Thoracic aorta (tissue), 2 donors: ENCODE measurements around the gene TTC39C. TPM values are rescaled to one million over a fixed set of nuclear protein-coding genes. Genes with fewer than 3 reads are reported as not detected.

Source experiments
- ATAC-seq: fragments of 150-250 bp; one replicate; pipeline ENCODE4 v1.8.0; 2017; ENCODE audit warnings: low read depth; ENCODE audit not compliant: insufficient number of reproducible peaks, low FRiP score
- DNase-seq: peaks from one replicate; pipeline ENCODE4 v3.0.0-alpha.2; 2020; ENCODE audit warnings: low spot score
- H3K27ac ChIP-seq, 2 donors: fragments of 200-600 bp; sonication (generic); 1 replicate in 1 of 2; 2 replicates in 1 of 2; pipeline ENCODE4 v1.5.1; 2016; ENCODE audit warnings: mild to moderate bottlenecking in 2 of 2, moderate library complexity in 2 of 2
- H3K27me3 ChIP-seq: fragments of 200-600 bp; sonication (generic); replicated peaks from 2 replicates; pipeline ENCODE4 v1.6.0; 2016; ENCODE audit warnings: mild to moderate bottlenecking; ENCODE audit not compliant: insufficient read depth
- H3K36me3 ChIP-seq: fragments of 200-600 bp; sonication (generic); one replicate; pipeline ENCODE4 v1.5.1; 2016
- H3K4me1 ChIP-seq, 2 donors: fragments of 200-600 bp; sonication (generic); 1 replicate in 1 of 2; 2 replicates in 1 of 2; pipeline versions ENCODE4 v1.5.1 to v1.6.0; 2016; ENCODE audit warnings: low read depth in 2 of 2, mild to moderate bottlenecking in 1 of 2; ENCODE audit not compliant: control insufficient read depth in 1 of 2
- H3K4me3 ChIP-seq: fragments of 200-600 bp; sonication (generic); 2 replicates; pipeline ENCODE4 v1.5.1; 2016; ENCODE audit warnings: mild to moderate bottlenecking
- H3K9me3 ChIP-seq: fragments of 200-600 bp; sonication (generic); 2 replicates; pipeline ENCODE4 v1.5.1; 2016
- total RNA-seq, 2 donors: library from RNA; depleted of rRNA; stranded (reverse); fragments of >200 nt; gene quantifications; one replicate each; pipeline versions ENCODE4 v1.1.0 to v1.2.3, GENCODE V29; 2016
- TF ChIP-seq, protein P1 (sequence below): fragments of 200-600 bp; sonication (generic); IDR thresholded peaks from one replicate; pipeline ENCODE4 v1.5.1; 2019; ENCODE audit warnings: antibody characterized with exemption

Gene TTC39C
- total RNA-seq, 2 donors from 2014 or later = 13.5 to 23.4 TPM

DNA sequence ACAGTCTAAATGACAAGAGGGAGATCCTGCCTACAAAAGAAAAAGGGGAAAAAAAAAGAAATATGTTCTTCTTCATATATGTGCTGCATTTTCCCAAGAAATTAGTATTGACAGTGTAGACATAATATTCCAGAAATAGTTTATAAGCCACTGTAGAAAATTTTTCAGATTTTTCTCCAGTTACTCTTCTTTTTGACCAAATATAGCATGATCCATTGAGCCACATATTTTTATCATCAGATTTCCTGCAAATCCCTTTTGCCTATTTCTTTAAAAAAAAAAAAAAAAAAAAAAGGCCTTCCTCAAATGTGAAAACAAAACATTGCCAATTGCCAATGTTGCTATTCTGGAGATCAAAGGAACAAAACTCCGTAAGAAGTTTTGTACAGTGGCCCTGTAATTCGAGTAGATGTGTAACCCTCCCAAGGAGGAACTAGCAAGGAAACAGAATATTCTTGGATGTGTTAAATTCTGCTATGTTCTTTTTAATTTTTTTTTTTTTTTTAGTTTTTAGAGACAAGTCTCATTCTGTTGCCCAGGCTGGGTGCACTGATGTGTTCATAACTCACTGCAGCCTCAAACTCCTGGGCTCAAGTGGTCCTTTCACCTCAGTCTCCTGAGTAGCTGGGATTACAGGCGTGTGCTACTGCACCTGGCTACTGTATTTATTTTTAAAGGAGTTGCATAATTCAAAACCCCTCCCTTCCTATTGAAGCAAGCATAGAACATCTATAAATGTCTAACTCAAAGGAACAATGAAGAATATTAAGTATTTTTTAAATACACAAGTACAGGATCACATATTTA lies 111.8 kb downstream of the TTC39C start:
- H3K36me3 ChIP-seq = no peaks in the 10 kb centered on the region
- H3K4me1 ChIP-seq = peaks cover 0 to 4% of the 10 kb centered on the region in 2 donors
- ATAC-seq (no peak), DNase-seq (no peak)
- TF ChIP-seq, protein P1, sequence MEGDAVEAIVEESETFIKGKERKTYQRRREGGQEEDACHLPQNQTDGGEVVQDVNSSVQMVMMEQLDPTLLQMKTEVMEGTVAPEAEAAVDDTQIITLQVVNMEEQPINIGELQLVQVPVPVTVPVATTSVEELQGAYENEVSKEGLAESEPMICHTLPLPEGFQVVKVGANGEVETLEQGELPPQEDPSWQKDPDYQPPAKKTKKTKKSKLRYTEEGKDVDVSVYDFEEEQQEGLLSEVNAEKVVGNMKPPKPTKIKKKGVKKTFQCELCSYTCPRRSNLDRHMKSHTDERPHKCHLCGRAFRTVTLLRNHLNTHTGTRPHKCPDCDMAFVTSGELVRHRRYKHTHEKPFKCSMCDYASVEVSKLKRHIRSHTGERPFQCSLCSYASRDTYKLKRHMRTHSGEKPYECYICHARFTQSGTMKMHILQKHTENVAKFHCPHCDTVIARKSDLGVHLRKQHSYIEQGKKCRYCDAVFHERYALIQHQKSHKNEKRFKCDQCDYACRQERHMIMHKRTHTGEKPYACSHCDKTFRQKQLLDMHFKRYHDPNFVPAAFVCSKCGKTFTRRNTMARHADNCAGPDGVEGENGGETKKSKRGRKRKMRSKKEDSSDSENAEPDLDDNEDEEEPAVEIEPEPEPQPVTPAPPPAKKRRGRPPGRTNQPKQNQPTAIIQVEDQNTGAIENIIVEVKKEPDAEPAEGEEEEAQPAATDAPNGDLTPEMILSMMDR = no peak
- no peaks in the 10 kb centered on the region for H3K9me3 ChIP-seq
- no peak overlapping the region for H3K27ac ChIP-seq
- no peaks in the 10 kb centered on the region for H3K27me3 ChIP-seq
- no peak overlapping the region for H3K4me3 ChIP-seq

DNA sequence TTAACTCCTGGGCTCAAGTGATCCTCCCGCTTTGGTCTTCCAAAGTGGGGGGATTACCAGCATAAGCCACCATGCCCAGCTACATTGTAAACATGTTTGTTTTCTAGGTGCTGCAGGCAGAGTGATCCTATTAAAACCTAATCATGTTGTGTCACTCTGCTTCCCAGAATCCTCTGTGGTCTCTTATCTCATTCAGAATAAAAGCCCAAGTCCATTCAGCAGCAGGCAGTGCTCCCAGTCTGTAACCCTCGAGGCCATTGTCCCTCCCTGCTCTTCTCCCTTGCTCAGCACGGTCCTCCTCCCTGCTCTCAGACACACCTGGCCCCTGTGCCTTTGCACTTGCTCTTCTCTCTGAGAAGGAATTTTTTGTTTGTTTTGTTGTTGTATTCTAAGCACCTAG lies 113.2 kb downstream of the TTC39C start:
- no peaks in the 10 kb centered on the region for H3K36me3 ChIP-seq
- ATAC-seq = no peak

DNA sequence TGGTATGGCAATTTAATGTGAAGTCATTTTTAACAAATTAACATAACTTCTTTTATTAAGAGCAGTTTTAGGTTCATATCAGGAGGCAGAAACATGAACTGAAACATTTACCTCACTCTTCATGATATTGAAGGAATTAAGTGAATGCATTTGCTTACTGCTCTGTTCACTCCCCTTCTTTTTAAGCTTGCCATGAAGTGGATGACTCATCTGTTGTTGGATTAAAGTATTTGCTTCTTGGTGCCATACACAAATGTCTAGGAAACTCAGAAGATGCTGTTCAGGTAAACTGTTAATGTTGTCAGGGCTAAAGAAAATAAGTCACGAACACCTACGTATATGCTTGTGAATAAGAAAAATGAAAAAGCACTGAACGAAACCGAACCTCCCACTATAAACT lies 114.1 kb downstream of the TTC39C start:
- no peak overlapping the region for H3K27ac ChIP-seq
- DNase-seq (no peak), ATAC-seq (no peak)
- no peaks in the 10 kb centered on the region for H3K27me3 ChIP-seq
- H3K36me3 ChIP-seq = no peaks in the 10 kb centered on the region
- TF ChIP-seq, protein P1 = no peak
- H3K4me1 ChIP-seq = peaks cover 0 to 4% of the 10 kb centered on the region in 2 donors
- H3K4me3 ChIP-seq = no peak overlapping the region
- no peaks in the 10 kb centered on the region for H3K9me3 ChIP-seq

More for the DNA sequence above, 113.2 kb downstream of the TTC39C start:
- TF ChIP-seq, protein P1 = no peak
- no peaks in the 10 kb centered on the region for H3K27me3 ChIP-seq
- peaks cover 0 to 4% of the 10 kb centered on the region in 2 donors for H3K4me1 ChIP-seq
- H3K27ac ChIP-seq = no peak overlapping the region
- H3K4me3 ChIP-seq = no peak overlapping the region
- no peaks in the 10 kb centered on the region for H3K9me3 ChIP-seq
- no peak for DNase-seq

DNA sequence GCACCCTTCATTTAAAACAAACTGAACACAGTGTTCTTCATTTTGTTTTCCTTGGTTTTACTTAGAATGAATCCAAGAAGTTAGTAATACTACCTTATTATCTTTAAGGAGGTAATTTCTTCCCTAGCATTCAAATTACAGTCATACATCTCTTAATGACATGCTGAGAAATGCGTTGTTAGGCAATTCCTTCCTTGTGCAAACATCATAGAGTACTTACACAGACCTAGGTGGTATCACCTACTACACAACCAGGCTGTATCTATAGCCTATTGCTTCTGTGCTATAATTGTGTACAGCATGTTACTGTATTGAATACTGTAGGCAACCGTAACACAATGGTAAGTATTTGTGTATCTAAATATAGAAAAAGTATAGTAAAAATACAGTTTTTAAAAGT lies 115.9 kb downstream of the TTC39C start:
- no peaks in the 10 kb centered on the region for H3K36me3 ChIP-seq
- no peak overlapping the region for H3K4me3 ChIP-seq
- no peak for ATAC-seq
- H3K27me3 ChIP-seq = no peaks in the 10 kb centered on the region
- no peak overlapping the region for H3K27ac ChIP-seq
- no peak for DNase-seq
- no peaks in the 10 kb centered on the region for H3K9me3 ChIP-seq
- H3K4me1 ChIP-seq = peaks cover 0 to 4% of the 10 kb centered on the region in 2 donors
- TF ChIP-seq, protein P1 = no peak

DNA sequence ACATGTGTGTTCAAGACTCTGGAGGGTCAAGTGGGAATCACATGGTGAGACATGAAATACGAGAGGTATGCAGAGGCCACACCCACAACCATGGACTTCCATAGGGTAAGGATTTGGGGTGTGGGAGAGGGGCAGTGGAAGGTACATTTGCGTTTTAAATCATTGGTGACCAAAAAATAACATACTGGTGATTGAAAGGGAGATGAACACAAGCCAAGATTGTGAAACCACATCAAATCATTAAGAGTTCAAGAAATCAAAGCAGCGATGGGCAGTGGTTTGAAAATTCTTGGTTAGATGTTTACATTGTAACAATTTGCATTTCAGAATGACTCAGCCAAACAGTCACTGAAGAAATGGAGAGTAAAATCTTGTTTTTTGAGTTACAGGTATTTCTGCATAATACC lies 122.4 kb downstream of the TTC39C start:
- no peaks in the 10 kb centered on the region for H3K36me3 ChIP-seq
- H3K4me1 ChIP-seq = peaks cover 0 to 3% of the 10 kb centered on the region in 2 donors
- ATAC-seq (no peak), DNase-seq (no peak)
- TF ChIP-seq, protein P1 = no peak
- no peaks in the 10 kb centered on the region for H3K27me3 ChIP-seq
- H3K4me3 ChIP-seq = no peak overlapping the region
- no peak overlapping the region for H3K27ac ChIP-seq
- no peaks in the 10 kb centered on the region for H3K9me3 ChIP-seq
